Measurements from ENCODE around the gene PIN1. TPM values are rescaled to one million over a fixed set of nuclear protein-coding genes. Genes with fewer than 3 reads are reported as not detected.

PIN1 gene
- total and polyA plus RNA-seq, 2 of the 13 experiments (the other 11 are each of a cell fraction or from before 2014, with no cell fraction given), result 31.9 to 72.0 TPM

DNA sequence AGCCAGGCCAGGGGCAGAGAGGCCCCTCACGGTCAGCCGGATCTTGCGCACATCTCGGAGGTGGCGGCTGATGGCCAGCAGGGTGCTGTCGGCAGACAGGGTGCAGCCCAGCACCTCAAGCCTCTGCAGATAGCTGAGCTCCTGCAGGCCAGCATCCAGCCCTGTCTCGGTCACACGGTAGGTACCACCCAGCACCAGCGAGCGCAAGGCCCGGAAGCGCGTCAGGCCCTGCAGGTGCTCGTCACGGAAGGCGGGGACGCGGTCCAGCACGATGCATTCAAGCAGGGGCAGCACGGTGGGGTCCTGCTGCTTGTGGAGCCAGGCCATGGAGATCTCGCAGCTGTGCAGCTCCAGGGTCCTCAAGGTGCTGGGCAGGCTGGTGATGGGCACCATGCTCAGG, 24.0 kb upstream of the PIN1 start:
- ATAC-seq (peak; percentile 25; the same call in 2 of the 3 replicates), FAIRE-seq (no peak), DNase-seq (ENCODE audit: low spot score) (no peak)
- H3K4me1 ChIP-seq (ENCODE audit: insufficient read depth, low read length), result 0 out of 2 replicates have a peak, but pooled peaks cover under 1% of the 10 kb centered on the region
- no peaks in the 10 kb centered on the region for H4K20me1 ChIP-seq (ENCODE audit: insufficient read depth, low read length)
- H3K79me2 ChIP-seq (ENCODE audit: insufficient read depth, low read length), result peaks cover 9% of the 10 kb centered on the region
- no peaks in the 10 kb centered on the region; the same call in 1 of the 2 replicates for H3K9me3 ChIP-seq (ENCODE audit: low read length)
- H3K4me2 ChIP-seq (ENCODE audit: low read depth, low read length), result no peak overlapping the region
- TF ChIP-seq SETDB1 (CRISPR knock-in tag; IDR thresholded peaks at IDR 0.05; ENCODE audit: borderline replicate concordance) (no peak), ZNF83 (CRISPR knock-in tag; IDR thresholded peaks at IDR 0.05; ENCODE audit: borderline replicate concordance) (no peak), LBX2 (CRISPR knock-in tag; IDR thresholded peaks at IDR 0.05; ENCODE audit: borderline replicate concordance) (no peak), MXD4 (CRISPR knock-in tag; IDR thresholded peaks at IDR 0.05) (no peak), SMYD3 (CRISPR knock-in tag; IDR thresholded peaks at IDR 0.05) (no peak), PRPF4 (IDR thresholded peaks at IDR 0.05; ENCODE audit: low read depth, low read length, poor library complexity, severe bottlenecking) (no peak), SYNCRIP (IDR thresholded peaks at IDR 0.05; ENCODE audit: insufficient read depth, low read depth, low read length) (no peak), SIN3B (IDR thresholded peaks at IDR 0.05; ENCODE audit: low read length) (no peak), SSRP1 (CRISPR knock-in tag; IDR thresholded peaks at IDR 0.05) (no peak), SNRNP70 (IDR thresholded peaks at IDR 0.05; ENCODE audit: low read depth, low read length) (no peak), AGO2 (optimal IDR thresholded peaks at IDR 0.05; ENCODE audit: low read depth, low read length) (peak; percentile 78), RBFOX2 (IDR thresholded peaks at IDR 0.05; ENCODE audit: low read depth, low read length) (peak; percentile 52; the same call in 1 of the 2 replicates)
- H3K9ac ChIP-seq (ENCODE audit: insufficient read depth, low read depth, low read length), result no peak overlapping the region
- no peaks in the 10 kb centered on the region for H3K27me3 ChIP-seq (ENCODE audit: control insufficient read depth in 1 of 2, insufficient read depth in 2 of 2, low read length in 2 of 2)
- no TSS peak for BruUV-seq (replicated peaks)
- ChIA-PET POLR2A (no interaction called here), CTCF (ENCODE audit: low intra/inter-chr PET ratio, low total read pairs) (no interaction called here)
- no peak overlapping the region for H3K4me3 ChIP-seq (replicated peaks in 1 of 3; ENCODE audit: insufficient read depth in 1 of 3, low read depth in 2 of 3, low read length in 3 of 3)
- 96% methylated on average over 13 of the region's 21 CpGs for WGBS (ENCODE audit: low lambda C conversion rate)
- H3K27ac ChIP-seq (ENCODE audit: extremely low read length, insufficient read depth, low read length), result no peak overlapping the region
- intact Hi-C loops (cut with micrococcal nuclease; ENCODE audit: unreplicated experiment), result no loop called here
- H3K36me3 ChIP-seq (replicated peaks in 1 of 2; ENCODE audit: control insufficient read depth in 1 of 2, insufficient read depth in 2 of 2, low read length in 2 of 2), result peaks cover 13 to 28% of the 10 kb centered on the region in 2 experiments
- no peak overlapping the region for H2AFZ ChIP-seq (ENCODE audit: low read length)
- in situ Hi-C loops (cut with HindIII; ENCODE audit: extremely low pct_ligation_motif_present, low pct_unique_long_range_greater_than_20kb), result no loop called here
